ENCODE data around the gene EID1.

DNA sequence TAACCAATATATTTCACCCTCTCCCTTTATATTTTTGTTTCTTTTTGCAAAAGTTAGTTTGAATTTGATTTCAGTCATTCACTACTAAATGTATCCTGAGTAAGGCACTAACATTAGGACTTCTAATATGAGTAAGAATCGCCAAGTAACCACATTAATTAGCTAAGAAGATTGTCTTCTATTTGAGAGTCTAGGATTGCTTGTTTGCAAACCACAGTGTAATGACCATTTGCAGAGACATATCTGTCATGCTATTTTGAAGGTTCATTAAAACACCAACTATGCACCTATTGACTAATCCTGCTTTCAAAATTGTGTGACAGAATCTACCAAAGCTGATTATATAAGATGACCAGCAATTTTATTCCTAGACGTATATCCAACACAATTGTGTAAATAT lies 5.3 kb upstream of the EID1 start:
- TF ChIP-seq CTCF (conservative IDR thresholded peaks at IDR 0.05; ENCODE audit: low read length) (no peak), EZH2phosphoT487 (IDR thresholded peaks at IDR 0.05; ENCODE audit: borderline replicate concordance, low read depth, low read length) (no peak)
